ENCODE data around the gene RASSF5.
A peak's percentile ranks its signal among the peaks of the same experiment; 100 is the strongest.

Gene RASSF5

GRCh38 chr1:206500046-206500445, 7.3 kb upstream of the RASSF5 start:
- DNase-seq, result no peak

DNA sequence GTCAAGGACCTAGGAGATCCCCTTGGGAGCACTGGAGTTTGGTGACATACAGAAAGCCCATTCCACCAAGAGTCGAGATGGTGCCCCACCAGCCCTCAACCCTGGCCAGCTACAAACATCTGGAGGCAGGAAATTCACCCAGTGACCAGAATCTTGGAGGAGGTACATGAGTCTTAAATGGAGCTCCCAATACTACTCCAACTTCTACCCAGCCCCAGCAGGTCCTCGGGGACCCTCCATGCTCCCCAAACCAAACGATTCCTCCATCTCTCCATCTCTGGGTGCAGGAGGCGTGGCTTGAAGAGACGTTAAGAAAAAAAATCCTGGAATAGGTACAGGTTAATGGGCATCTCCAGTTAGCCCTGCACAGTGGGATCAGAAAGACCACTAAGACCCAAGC, 5.5 kb upstream of the RASSF5 start:
- no peak for DNase-seq

DNA sequence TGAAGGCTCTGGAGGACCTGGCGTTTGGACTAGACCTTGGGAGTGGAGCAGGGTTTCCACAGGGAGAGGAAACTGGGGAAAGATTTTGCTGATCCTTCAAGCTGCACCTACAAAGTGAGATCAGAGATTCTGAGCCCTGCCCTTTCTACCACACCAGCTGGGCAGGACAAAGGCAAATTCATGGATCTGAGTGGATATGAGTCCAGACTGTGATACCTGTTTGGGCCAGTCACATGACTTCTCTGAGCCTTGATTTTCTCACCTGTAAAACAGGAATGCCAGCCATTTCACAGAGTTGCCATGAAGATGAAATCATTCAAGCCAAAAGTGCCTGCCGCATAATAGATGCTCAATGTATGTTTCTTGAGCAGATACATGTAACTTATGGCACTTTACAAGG, 4.9 kb upstream of the RASSF5 start:
- no peak for DNase-seq

- no peak for DNase-seq
Measured at GRCh38 chr1:206502812-206503211, 4.5 kb upstream of the RASSF5 start.

GRCh38 chr1:206503591-206504362, 3.6 kb upstream of the RASSF5 start:
- DNase-seq, result peak; percentile 9

DNA sequence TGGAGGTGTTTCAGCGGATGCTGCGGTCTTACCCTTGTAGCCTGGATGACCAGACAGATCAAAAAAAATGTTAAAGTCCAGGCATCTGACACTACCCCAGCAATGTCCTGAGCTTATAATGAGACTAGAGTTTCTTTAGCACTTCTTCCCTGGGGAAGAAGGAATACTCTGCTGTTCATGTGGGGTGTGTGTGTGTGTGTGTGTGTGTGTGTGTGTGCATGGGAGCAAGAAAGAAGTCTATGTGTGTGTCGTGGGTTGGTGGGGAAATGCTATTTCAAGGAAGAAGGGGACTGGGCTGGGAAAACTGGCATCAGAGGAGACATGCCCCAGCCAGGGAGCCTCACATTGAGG, 3.0 kb upstream of the RASSF5 start:
- no peak for DNase-seq

GRCh38 chr1:206505702-206506355, 1.5 kb upstream of the RASSF5 start:
- no peak for DNase-seq

DNA sequence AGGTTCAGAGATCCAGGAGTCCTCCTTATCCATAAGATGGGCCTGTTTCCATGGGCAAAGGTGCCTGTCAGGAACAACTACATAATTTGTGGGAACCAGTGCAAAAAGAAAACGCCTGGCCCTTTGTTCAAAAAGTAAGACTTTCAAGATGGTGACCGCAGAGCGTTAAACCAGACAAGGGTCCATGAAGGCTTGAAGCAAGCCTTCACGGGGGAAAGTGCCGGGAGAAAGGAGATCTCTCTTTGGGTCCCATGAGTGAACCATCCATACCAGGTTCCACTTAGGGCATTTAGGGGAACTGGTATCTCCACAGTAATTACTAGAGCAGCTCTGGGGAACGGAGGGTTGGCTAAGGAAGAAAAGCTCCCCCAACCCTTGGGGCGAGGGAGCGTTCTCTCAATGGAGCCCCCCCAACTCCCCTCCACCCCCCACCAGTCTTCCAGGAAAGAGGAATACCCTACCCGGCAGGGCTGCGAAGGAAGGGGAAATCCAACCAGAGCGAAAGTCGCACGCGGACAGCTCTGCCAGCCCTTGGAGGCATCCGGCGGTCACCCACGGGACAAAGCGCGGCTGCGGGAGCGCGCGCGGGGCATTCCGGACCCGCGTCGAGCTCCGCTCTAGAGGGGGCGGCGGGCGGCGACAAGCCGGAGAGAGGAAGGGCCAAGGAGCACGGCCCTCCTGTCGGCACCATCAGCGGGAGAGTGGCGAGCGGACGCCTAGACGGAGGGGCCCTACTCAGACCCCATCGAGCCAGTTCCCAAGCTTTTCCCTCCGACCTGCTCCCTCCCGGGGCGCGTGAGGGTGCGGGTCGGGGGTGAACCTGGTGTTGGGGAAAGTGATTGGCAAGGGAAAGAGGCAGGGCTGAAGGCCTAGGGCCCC, 687 bp upstream of the RASSF5 start:
- no peak for DNase-seq

- DNase-seq, result no peak
Measured at GRCh38 chr1:206508130-206508889, 979 bp downstream of the RASSF5 start.

DNA sequence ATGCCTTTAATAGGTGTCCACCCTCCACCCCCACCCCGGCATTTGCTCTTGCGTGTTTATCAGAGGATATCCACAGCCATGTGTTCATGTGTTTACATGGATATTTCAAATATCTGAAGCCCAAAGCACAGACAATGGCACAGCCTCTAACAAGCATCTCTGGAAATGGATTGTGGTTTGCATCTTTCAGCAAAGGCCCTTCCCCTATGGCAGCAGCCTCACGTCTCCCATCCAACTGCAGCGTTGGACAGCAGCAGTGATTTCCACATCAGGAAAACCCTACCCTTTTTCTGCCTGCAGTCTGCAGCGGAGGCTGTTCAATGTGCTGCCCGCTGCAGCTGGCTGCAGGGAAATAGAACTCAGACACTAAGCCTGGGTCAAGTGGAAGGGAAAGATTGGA, 1.6 kb downstream of the RASSF5 start:
- no peak for DNase-seq

DNA sequence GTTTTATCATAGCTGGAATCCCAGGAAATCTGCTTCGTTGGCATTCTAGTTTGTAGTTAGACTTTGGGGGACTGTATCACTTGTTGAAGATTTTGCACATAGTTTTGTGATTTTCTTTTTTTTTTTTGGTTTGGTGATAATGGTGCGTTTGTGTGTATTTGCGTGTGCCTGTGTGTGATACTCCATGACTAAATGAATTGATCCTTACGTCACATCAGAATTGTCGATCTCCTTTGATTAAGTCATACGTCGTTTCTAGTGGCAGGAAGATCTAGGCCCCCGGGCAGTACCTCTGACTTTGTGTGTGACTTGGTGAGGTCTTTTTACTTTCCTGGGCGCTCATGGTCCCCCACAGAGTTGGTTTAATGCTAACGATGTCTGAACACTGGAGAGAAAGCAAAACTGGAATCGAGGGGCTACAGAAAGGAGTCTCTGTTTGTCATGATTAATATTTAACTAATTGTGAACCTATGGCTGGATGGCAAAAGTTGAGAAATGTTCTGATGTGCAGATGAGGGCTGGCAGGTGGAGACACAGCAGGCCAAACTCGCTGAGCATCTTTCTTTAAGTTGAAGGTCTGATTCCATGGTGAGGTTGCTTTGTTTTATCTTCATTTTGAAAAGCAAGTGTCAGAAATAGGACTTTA, 2.4 kb downstream of the RASSF5 start:
- DNase-seq, result no peak

GRCh38 chr1:206510371-206510770, 3.0 kb downstream of the RASSF5 start:
- no peak for DNase-seq

GRCh38 chr1:206511362-206512057, 4.2 kb downstream of the RASSF5 start:
- no peak for DNase-seq

- DNase-seq, result no peak
Measured at GRCh38 chr1:206512058-206512850, 4.9 kb downstream of the RASSF5 start.

DNA sequence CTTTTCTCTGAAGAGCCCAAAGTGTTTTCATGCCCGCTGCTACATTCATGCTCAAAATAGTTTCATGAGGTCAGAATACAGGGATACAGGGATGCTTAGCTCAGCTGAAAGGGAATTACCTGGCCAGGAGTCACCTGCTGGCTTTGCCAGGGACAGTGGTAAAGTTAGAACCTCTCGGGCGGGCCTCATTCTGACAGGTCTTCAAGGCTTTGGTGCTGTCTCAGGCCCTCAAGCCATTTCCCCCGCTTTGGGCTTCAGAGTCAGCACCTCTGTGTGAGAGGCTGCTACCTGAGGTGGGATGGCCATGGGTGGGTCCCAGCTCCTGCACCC, 5.5 kb downstream of the RASSF5 start:
- DNase-seq, result no peak

DNA sequence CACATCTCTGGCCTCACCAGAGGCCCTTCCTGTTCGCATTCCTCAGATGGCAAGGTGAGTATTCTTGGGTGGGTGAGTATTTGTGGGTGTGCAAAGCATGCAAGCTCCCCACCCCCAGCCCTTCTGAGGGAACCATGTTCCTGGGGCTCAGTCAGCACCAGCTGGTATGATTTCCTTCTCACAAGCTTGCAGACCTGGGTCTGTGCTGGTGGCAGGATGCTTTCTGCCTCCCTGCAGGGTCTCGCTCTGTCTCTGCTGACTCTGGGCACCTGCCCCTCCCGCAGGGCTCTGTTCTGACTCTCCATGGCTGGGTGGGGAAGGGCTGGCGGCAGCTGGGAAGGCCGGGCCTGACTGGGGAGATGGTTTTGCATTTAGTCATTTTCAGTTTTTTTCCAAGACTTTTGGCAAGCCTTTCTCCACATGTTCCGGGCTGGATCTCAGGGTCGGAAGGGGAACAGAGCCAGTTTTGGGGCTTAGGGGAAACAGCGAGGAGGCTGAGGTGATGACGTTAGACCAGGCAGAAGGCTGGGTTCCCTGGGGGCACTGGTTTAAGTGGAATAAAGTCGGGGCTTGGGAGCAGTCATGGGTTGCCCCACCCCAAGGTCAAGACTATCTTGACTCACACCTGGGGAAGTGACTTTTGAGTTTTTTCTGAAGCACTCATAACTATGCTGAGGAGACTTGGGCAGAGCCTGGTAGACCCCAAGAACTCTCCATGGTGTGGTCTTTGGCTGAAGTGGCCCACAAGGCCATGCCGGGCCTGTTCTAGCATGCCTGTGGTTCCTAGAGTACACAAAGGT, 6.2 kb downstream of the RASSF5 start:
- no peak for DNase-seq

GRCh38 chr1:206514813-206515387, 7.6 kb downstream of the RASSF5 start:
- no peak for DNase-seq

GRCh38 chr1:206516728-206516990, 9.3 kb downstream of the RASSF5 start:
- DNase-seq, result no peak

DNA sequence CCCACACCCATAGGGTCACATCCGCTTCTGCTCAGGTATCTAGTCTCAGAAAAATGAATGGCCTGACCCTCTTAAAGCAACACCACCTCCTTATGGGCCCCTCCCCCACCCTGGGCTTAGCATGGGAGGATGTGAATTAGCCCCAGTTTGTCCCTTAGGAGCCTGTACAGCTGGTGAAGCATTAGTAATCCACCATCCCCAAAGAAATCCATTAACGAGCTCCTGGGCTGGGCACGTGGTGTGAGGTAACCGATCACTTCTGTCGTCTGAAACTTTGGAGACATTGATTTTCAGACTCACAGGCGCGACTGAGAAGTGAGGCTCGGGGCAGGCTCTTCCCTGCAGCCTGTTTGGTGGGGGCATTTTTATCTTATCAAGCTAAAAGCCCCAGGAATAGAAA, 10.5 kb downstream of the RASSF5 start:
- DNase-seq, result no peak

GRCh38 chr1:206518206-206518605, 10.9 kb downstream of the RASSF5 start:
- no peak for DNase-seq
